Measurements from ENCODE around the gene TMEM204. TPM values are rescaled to one million over a fixed set of nuclear protein-coding genes. Genes with fewer than 3 reads are reported as not detected.

Gene TMEM204
- total and polyA plus RNA-seq, 10 of the 15 experiments (the other 5 are each of a cell fraction or from before 2014, with no cell fraction given) = 0.05 to 0.30 (median 0.18) TPM; not detected in 7

DNA sequence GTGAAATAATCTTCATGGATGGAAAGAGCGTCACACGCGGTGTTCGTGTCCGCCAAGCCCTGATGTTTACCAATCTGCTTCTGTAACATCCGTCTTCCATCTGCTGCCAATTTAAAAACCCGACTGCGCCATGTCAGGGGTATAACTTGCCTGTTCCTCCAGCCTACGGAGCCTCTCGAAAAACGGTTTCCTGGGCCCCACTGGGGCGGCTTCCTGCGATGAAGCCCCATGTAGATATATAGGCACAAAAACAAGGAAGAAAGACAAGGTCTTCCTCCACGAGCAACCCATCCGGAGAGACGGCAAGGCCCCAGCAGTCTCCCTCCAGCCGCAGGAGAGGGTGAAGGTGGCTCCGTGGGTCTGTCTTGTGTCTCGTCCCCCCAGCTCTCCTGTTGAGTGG is 44.8 kb upstream of the TMEM204 start, which contains the start of gene PTX4:
Gene PTX4, minus strand, starts transcription at position 326 of the 400 bp plus-strand sequence. Its CDS starts 35 bp downstream, at position 291.
- H4K20me1 ChIP-seq (ENCODE audit: control insufficient read depth, insufficient read depth) = no peaks in the 10 kb centered on the region
- no peak within 1 kb of the TSS for H3K9ac ChIP-seq (ENCODE audit: control insufficient read depth, insufficient read depth, low read length)
- ChIA-PET CTCF (no interaction called here), SMC1A (ENCODE audit: uncharacterized antibody, unreplicated experiment) (no interaction called here), POLR2A (no interaction called here), RAD21 (ENCODE audit: unreplicated experiment) (no interaction called here)
- H3K27ac ChIP-seq (ENCODE audit: control insufficient read depth, insufficient read depth) = no peak within 1 kb of the TSS
- 58% methylated on average over 19 of the region's 19 CpGs for WGBS (ENCODE audit: insufficient coverage, insufficient replicate concordance, low lambda C conversion rate, missing lambda C conversion rate)
- in situ Hi-C loops (cut with MboI) = no loop called here
- intact Hi-C loops (cut with micrococcal nuclease; ENCODE audit: unreplicated experiment) = no loop called here
- DNase-seq (ENCODE audit: low read depth, low spot score) (no peak), FAIRE-seq (no peak), ATAC-seq (no peak)
- no peaks in the 10 kb centered on the region for H3K36me3 ChIP-seq (ENCODE audit: control insufficient read depth in 2 of 2, insufficient read depth in 2 of 2, low read length in 1 of 2)
- H3K27me3 ChIP-seq (replicated peaks in 1 of 2; ENCODE audit: control insufficient read depth in 2 of 2, insufficient read depth in 2 of 2, low read length in 1 of 2) = no peaks in the 10 kb centered on the region
- H3K9me3 ChIP-seq (replicated peaks; ENCODE audit: control insufficient read depth, insufficient read depth, low read length) = no peaks in the 10 kb centered on the region
- H3K4me2 ChIP-seq (ENCODE audit: control insufficient read depth, insufficient read depth) = no peak within 1 kb of the TSS
- TF ChIP-seq ATF7 (IDR thresholded peaks at IDR 0.05; ENCODE audit: low read depth) (no peak), BHLHE40 (IDR thresholded peaks at IDR 0.05; ENCODE audit: borderline replicate concordance in 1 of 2, low read depth in 2 of 2, low read length in 1 of 2) (no peak), WRNIP1 (IDR thresholded peaks at IDR 0.05; ENCODE audit: borderline replicate concordance, low read depth, low read length) (no peak), CBFB (IDR thresholded peaks at IDR 0.05; ENCODE audit: low read depth) (no peak), MEF2B (IDR thresholded peaks at IDR 0.05; ENCODE audit: partially characterized antibody, poor library complexity, severe bottlenecking) (no peak), ZNF217 (IDR thresholded peaks at IDR 0.05) (no peak), LARP7 (IDR thresholded peaks at IDR 0.05) (no peak), CREB1 (IDR thresholded peaks at IDR 0.05; ENCODE audit: low read depth) (no peak), KAT2A (conservative IDR thresholded peaks at IDR 0.05; ENCODE audit: control insufficient read depth, low read depth, low read length) (no peak)
- TF ChIP-seq, protein P1, sequence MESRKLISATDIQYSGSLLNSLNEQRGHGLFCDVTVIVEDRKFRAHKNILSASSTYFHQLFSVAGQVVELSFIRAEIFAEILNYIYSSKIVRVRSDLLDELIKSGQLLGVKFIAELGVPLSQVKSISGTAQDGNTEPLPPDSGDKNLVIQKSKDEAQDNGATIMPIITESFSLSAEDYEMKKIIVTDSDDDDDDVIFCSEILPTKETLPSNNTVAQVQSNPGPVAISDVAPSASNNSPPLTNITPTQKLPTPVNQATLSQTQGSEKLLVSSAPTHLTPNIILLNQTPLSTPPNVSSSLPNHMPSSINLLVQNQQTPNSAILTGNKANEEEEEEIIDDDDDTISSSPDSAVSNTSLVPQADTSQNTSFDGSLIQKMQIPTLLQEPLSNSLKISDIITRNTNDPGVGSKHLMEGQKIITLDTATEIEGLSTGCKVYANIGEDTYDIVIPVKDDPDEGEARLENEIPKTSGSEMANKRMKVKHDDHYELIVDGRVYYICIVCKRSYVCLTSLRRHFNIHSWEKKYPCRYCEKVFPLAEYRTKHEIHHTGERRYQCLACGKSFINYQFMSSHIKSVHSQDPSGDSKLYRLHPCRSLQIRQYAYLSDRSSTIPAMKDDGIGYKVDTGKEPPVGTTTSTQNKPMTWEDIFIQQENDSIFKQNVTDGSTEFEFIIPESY (IDR thresholded peaks at IDR 0.05) = no peak
- TF ChIP-seq, protein P2, sequence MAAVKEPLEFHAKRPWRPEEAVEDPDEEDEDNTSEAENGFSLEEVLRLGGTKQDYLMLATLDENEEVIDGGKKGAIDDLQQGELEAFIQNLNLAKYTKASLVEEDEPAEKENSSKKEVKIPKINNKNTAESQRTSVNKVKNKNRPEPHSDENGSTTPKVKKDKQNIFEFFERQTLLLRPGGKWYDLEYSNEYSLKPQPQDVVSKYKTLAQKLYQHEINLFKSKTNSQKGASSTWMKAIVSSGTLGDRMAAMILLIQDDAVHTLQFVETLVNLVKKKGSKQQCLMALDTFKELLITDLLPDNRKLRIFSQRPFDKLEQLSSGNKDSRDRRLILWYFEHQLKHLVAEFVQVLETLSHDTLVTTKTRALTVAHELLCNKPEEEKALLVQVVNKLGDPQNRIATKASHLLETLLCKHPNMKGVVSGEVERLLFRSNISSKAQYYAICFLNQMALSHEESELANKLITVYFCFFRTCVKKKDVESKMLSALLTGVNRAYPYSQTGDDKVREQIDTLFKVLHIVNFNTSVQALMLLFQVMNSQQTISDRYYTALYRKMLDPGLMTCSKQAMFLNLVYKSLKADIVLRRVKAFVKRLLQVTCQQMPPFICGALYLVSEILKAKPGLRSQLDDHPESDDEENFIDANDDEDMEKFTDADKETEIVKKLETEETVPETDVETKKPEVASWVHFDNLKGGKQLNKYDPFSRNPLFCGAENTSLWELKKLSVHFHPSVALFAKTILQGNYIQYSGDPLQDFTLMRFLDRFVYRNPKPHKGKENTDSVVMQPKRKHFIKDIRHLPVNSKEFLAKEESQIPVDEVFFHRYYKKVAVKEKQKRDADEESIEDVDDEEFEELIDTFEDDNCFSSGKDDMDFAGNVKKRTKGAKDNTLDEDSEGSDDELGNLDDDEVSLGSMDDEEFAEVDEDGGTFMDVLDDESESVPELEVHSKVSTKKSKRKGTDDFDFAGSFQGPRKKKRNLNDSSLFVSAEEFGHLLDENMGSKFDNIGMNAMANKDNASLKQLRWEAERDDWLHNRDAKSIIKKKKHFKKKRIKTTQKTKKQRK (IDR thresholded peaks at IDR 0.05; ENCODE audit: low read depth, low read length) = no peak
- TF ChIP-seq, protein P3, sequence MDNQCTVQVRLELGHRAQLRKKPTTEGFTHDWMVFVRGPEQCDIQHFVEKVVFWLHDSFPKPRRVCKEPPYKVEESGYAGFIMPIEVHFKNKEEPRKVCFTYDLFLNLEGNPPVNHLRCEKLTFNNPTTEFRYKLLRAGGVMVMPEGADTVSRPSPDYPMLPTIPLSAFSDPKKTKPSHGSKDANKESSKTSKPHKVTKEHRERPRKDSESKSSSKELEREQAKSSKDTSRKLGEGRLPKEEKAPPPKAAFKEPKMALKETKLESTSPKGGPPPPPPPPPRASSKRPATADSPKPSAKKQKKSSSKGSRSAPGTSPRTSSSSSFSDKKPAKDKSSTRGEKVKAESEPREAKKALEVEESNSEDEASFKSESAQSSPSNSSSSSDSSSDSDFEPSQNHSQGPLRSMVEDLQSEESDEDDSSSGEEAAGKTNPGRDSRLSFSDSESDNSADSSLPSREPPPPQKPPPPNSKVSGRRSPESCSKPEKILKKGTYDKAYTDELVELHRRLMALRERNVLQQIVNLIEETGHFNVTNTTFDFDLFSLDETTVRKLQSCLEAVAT (IDR thresholded peaks at IDR 0.05) = no peak
- no peaks in the 10 kb centered on the region; the same call in 1 of the 2 replicates for H3K4me1 ChIP-seq (ENCODE audit: control insufficient read depth, insufficient read depth, low read length)
- no peak within 1 kb of the TSS for H2AFZ ChIP-seq (ENCODE audit: control insufficient read depth, low read depth, low read length)
- H3K4me3 ChIP-seq = no peak within 1 kb of the TSS
- peaks cover 4% of the 10 kb centered on the region for H3K79me2 ChIP-seq (ENCODE audit: control insufficient read depth, insufficient read depth, low read length)
- BruUV-seq (replicated peaks) = no TSS peak
